H1 (cell line): Measurements from ENCODE around the gene YARS2.

ENCODE experiments used
- ATF3 ChIP-seq: IDR thresholded peaks from 2 replicates; pipeline ENCODE4 v1.6.1; 2011; ENCODE audit warnings: low read depth, mild to moderate bottlenecking, low read length; ENCODE audit not compliant: insufficient read depth
- CTCF ChIP-seq, 3 experiments: IDR thresholded peaks; 1 replicate in 2 of 3; 2 replicates in 1 of 3; pipeline versions ENCODE4 v1.5.1 to v1.6.1; 2011; ENCODE audit warnings: low read length in 3 of 3, mild to moderate bottlenecking in 3 of 3, inconsistent platforms in 2 of 3, low read depth in 1 of 3, moderate library complexity in 1 of 3; ENCODE audit not compliant: insufficient read depth in 1 of 3; ENCODE audit errors: control extremely low read depth in 1 of 3
- EP300 ChIP-seq, 2 experiments: IDR thresholded peaks; 1 replicate in 1 of 2; 2 replicates in 1 of 2; pipeline ENCODE4 v1.6.1; 2011 to 2012; ENCODE audit warnings: low read depth in 2 of 2, low read length in 2 of 2, mild to moderate bottlenecking in 2 of 2, borderline replicate concordance in 1 of 2, inconsistent platforms in 1 of 2, moderate library complexity in 1 of 2
- EZH2 ChIP-seq: fragments of 200-600 bp; sonication (generic); IDR thresholded peaks from 2 replicates; pipeline ENCODE4 v1.7.1; 2012; ENCODE audit warnings: low read depth, mild to moderate bottlenecking, moderate library complexity, low read length, inconsistent platforms; ENCODE audit not compliant: severe bottlenecking
- JUN ChIP-seq: IDR thresholded peaks from 2 replicates; pipeline ENCODE4 v1.6.1; 2011; ENCODE audit warnings: low read depth, mild to moderate bottlenecking, improper control_type of control experiment, low read length
- NRF1 ChIP-seq: IDR thresholded peaks from 2 replicates; pipeline ENCODE4 v1.6.1; 2011; ENCODE audit warnings: mild to moderate bottlenecking, low read depth, low read length, improper control_type of control experiment
- POLR2AphosphoS5 ChIP-seq: IDR thresholded peaks from 2 replicates; pipeline ENCODE4 v1.6.1; 2011; ENCODE audit warnings: low read depth, low read length
- SP1 ChIP-seq: IDR thresholded peaks from 2 replicates; pipeline ENCODE4 v1.6.1; 2011; ENCODE audit warnings: low read depth, low read length

- TF ChIP-seq ATF3: no peak
- no peak for TF ChIP-seq CTCF (IDR thresholded peaks at IDR 0.05; ENCODE audit: control extremely low read depth in 1 of 3, insufficient read depth in 1 of 3, low read depth in 1 of 3, low read length in 3 of 3)
- no peak for TF ChIP-seq EP300 (IDR thresholded peaks at IDR 0.05; ENCODE audit: borderline replicate concordance in 1 of 2, low read depth in 2 of 2, low read length in 2 of 2)
- TF ChIP-seq POLR2AphosphoS5: no peak
- TF ChIP-seq JUN: no peak
- TF ChIP-seq EZH2: no peak
- no peak for TF ChIP-seq SP1
- no peak for TF ChIP-seq NRF1
Observed at GRCh38 chr12:32743264-32743663, 12.4 kb downstream of the YARS2 start.
